Bone marrow (tissue), 2 donors: ENCODE results near the gene HMX2.

Experiments
- DNase-seq, 2 donors: peaks; one replicate each; lab custom pipeline; 2025; lab: John Stamatoyannopoulos, UW

Gene HMX2

DNA sequence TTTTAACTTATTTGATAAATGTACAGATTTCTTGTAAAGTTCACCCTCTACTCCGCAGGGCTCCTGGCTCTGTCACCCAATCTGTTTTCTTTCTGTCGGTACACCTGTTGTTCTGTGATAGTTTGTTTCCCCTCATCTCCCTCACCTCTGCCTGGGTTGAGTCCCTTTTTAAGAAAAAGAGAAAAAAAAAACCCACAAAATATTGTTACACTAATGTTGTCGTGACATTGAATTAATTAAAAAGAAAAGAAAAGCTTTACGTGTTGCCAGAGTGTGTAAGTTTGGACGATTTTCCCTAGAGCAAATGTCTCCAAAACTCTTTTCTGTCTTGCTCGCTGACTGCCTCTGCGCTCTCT is 8.8 kb upstream of the HMX2 start:
- no peak for DNase-seq

DNA sequence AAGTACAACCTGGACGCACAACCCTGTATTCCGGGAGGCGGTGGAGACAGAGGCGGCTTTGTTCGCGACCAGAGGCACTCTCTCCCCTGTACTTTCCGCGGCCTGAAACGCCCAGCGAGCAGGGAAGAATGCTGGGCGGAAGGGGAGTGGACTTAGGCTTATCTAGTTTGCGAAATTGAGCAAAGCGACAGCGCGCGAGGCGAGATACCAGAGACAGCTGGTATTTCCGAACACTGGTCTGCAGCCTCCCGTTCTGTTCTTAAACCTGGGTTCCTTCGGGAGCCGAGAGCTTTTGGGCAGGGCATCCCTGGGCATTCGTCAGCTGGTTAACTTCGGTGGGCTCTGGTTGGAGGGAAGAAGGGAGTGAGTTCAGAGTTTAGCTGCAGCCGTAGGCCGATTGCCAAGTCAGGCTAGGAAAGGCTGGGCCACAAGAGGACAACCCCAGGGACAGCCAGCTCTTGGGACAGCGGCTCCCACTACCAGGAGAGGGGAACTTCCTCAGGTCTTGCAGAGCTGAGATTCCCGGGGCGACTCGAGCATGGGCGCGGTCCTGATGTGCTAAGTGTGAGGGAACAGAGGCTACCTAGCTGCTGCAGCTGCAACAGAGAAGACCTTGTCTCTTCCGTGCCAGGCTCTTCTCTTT is 8.3 kb upstream of the HMX2 start:
- DNase-seq, result no peak

DNA sequence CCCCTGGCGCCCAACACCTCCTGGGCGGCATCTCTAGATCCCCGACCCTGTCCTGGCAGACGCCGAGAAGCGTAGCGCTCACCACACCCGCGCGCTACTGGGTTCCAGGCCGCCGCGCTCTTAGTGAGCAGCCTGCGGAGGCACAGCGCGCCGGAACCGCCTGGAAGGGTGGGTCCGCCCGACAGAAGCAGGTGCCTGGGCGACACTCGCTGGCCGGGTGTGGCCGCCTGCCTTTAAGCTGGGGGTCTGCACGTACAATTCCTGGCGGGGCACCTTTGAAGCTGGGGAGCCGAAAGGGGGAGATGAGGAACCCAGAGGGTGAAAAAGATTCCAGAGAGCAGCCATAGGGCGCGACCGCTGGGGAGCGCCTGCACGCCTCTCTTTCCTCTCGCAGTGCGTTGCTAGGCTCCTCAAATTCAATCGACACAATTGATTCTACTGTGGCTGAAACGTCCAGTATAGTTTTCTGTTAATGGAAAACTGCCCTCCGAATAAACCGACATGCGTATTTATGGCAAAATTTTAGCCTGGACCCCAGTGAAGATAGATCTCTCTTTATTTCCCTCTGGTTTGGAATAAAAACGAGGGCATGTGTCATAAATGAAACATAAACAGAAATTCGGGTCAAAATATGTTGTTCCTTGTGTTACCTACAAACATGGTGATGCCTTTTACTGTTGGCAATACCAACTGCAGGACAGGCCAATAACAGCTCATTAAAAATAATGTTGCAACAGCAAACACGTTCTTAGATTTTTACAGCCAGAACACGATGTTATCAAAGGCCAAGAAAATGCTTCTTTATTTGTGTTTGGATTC is 7.6 kb upstream of the HMX2 start:
- DNase-seq, result no peak

DNA sequence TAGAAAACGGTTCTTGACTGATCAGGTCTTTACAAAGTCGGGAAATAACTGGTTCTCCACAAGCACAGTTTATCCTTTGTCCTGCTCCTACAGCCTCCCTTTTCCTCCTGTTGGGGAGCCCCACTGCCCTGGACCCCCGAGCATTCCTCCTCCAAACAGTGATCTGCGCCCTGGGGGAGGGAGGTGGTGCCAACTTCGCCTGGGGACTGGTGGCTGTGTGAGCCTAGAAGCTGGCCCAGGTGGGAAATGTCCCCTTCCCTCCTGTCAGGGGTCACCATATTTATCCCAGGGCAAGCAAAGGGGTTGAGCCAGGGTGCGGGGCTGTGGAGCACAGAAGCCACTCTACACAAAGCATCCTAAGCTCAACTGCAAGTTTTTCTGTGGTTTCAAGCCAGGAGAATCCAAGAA is 6.9 kb upstream of the HMX2 start:
- DNase-seq, result no peak

DNA sequence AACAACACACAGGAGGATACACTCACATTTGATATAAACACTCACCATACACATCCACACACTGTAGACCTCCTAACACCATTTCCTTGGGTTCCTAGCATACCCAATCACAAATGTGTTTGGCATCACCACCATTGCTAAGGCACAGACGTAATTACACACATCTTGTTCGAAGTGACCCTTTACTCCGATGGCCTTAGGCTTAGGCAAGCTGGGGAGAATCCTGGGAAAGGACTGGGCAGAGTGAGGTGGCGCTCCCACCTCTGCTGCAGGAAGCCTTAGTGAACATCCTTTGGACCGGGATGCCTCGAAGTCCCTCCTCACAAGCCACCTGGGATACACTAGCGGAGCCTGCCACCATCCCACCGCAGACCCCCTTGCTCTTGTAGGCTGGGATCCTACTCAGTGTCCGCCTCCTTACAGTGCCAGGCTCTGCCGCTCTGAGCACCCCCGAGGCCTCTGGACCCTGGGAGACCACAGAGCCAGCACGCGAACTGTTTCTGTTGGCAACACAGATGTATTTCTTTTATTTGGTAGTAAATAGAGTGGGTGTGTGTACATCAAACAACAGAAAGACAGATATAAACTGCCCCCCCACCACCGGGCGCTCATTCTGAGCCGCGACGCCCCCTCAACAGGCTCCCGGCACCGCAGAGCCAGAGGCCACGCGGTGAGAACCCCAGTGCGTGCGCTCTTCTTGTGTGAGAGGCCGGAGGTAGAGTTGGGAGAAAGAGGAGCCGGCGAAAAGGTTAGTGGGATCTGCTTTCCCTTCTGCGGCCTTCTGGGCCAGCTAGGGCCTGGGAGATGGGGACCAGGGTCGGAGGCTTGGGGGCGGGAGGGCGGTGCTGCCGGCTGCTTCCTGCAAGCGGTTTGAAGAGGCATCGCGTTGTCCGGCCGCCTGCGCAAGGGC is 5.9 kb upstream of the HMX2 start:
- DNase-seq, result no peak

DNA sequence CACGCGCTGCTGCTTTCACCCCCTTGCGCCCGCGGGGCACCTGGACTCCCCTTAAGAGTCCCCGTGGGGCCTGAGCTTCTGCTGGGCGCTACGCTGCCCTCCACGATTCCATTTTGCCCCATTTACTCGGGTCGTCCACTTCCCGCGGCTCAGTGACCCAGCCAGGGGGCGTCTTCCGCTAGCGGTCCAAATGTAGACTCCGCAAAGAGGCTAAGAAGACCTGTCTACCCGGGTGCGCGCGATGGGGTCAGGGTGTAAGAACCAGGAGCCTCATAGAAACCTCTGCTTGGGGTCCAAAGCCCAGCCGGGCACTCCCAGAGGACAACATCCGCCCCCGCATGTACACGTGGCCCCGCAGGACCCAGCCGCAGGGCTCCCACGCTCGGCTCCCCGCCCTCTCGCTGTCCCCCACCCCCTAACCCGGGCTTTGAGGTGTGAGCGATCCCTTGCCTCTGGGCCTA is 5.2 kb upstream of the HMX2 start:
- DNase-seq, result no peak

DNA sequence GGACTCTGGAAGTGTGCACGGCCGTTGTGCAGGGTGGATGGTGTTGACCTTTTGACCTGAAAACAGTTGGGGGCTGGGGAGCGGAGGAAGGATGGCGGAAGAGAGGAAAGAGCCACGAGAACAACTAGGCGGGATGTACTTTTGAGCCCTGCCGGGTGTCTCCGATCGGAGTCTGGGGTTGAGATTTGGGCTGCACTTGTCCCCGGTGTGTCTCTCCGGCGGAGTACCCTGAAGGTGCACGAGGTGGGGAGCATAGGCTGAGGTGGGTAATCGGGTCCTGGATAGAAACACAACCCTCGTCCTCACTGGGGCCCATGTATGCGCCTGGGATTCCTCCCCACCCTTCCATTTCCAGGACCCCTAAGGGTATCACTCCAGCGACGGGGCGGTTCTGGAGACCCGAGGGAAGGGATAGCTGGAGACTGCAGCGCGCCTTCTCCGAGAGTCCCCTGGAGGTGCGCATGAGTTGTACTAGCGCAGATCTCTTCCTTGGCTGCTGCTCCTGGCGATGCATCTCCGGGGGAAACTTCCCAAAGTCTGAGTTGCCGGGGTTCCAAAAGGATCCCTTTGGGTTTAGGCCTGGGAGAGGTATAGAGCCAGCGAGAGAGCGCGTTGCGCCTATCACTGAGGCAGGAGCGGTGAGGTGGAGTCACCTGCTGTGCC is 4.6 kb upstream of the HMX2 start:
- no peak for DNase-seq

DNA sequence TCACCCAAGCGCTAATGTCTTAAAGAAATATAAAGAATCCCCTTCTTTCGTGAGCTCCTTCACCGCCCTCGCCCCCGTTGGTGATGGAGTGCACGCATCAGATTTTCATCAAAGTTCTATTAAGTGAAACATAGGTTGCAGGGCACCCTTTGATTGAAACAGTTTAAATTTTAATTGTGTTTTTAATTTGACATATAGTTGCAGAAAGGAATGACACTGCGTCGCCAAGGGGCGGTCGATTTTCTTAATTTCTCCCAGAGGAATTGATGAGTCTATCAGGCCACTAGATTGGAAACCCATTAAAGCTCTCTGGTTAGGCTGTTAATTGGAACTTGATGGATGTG is 4.1 kb upstream of the HMX2 start:
- DNase-seq, result no peak

DNA sequence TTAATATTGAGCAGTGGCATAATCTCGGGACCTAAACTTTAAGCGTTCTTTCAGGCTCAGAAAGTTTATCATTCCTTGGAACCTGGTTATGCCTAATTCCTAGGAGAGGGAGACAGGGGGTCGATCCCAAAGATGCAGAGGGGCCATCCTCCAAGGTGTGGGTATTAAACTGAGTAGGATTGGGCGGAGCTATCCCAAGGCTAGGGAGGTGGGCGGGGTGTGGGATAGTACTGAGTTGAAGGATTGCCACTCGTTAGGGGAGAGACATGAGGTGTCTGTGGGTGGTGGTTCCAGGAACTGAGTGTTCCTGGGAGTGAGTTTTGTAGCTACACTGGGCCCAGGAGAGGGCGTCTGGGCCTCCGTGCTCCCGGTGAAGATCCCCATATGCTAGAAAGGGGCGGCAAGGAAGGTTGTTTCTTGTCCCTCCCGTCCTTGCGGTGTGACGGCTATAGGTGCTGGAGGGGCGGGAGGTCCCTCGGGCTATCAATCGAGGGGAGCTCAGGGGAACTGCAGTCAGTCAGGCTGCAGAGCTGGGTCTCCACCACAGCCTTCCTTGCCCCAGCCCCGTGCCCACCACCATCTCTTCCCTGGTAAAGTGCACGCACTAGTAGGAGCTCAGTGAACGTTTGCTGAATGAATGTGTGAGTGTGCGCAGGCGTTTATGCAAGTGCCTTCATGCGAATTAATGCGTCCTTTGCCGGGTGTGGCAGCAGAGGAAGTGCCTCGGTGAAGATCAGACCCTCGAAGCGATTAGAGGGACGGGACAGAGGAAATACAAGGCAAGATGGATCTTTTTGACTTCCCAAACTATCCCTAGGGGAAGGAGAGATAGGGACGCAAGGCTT is 3.0 kb upstream of the HMX2 start:
- no peak for DNase-seq

DNA sequence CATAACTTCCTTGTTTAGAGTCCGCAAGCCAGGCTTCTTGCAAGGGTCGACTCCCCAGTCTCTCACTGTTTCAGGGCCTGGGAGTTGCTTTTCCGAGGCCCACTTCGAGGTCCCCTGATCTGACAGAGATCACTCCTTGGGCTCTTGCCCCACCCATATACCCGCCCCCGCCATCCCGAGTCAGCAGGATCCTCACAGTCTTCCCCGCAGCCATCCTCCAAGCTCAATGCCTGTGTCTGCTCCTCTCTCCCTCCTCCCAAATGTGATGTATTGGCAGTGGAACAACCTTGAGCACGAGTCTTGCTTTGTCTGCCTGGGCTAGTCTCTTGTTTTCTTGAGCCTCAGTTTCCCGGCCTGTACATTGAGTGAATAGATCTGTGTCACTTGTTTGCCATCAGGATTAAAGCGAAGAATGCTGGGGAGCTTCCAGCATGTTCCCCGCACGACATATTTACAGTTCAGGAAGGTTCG is 2.4 kb upstream of the HMX2 start:
- no peak for DNase-seq

DNA sequence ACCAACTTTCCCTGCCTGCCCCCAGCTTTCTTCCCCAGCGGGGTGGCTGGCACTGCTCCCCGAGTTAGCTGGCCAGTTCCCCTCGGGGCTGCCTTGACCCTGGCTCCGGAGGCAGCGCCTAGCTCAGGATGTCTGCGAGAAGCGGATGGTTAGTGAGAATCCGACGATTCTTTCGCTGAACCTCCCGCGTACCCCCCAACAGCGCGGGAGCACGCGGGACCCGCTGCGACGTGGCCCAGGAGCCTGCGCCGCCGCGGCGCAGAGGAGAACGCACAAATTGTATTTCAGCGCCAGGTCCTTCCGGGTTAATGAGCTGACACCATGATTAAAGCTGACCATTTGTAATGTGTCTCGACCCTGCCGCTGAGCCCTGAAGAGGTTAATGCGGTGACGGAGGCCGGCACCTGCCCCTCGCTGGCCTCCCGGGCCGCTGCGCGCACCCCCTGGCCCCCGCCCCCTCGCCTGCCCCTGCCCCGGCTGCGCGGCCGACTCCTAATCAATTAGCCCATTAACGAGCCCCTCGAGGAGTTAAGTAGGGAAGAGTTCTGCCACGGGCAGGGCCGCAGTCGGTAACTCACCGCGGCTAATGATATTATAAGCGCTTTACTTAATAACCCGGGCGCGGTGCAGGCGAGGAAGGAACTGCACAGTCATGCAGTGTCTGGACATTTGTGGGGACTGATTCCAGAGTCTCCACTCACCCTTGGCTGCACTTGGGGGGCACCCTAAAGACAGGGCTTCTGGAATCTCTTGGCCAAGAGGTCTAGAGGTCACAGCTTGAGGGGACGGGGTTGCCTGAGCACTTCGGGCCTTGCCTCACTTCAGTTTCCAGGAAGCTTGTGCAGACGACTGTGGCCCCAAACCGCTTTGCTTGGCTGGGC is 1.7 kb upstream of the HMX2 start:
- no peak for DNase-seq

DNA sequence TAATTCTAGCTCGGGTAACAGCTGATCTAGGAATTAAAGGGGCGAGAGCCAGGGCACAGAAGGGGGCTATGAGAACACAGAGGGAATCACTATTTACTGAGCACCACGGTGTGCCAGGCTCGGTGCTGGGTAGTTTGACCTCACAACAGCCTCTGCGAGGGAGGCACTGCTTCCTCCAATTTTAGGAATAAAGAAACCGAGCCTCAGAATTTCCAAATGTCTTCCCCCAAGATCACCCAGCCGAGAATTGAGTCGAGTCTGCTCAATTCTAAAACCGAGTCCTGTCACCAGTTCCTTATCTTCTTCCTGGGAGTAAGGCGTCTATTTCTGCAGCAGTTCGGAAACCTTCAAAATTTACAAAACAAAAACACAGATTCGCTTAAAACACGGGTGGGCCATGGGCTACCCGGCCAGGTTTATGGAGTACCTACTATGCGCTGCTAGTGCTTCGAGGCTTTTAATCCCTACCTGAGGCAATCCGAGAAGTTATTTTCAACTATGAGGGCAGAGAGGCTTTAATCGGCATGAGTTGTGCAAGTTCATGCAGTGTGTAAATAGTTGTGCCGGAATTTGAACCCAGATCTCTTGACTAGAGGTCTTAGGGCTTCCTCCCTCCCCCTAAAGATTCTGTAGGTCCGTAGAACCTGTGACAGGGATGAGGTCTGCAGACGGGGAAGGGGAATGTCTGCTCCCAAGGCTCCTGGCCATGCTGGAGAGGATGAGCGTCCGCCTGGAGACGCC is 872 bp upstream of the HMX2 start:
- DNase-seq, result no peak

DNA sequence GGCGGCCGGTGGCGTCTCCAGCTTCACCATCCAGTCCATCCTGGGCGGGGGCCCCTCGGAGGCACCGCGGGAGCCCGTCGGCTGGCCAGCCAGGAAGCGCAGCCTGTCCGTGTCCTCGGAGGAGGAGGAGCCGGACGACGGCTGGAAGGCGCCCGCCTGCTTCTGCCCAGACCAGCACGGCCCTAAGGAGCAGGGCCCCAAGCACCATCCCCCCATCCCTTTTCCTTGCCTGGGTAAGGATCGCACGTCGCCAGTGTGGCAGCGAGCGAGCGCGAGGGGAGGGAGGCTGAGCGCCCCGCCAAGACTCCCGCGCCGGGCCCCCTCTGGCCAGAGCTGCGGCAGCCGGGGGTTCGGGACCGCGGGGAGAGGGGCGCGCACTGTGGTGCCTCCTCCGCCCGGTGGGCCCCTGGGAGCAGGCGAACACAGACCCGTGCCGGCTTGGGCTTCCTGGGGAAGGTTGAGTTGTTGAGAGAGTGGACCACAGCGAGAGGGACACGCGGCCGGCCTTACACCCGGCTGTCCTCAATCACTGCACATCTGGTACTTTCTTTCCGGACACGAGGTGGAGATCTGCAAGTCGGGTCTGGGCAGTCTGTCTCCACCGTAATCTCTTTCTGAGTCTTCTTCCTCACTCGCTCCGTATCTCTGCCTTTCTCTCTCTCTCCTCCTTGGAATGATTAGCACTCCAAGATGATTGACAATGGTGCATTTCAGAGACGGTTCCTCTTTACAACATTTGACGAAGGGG is 652 bp downstream of the HMX2 start:
- no peak for DNase-seq

DNA sequence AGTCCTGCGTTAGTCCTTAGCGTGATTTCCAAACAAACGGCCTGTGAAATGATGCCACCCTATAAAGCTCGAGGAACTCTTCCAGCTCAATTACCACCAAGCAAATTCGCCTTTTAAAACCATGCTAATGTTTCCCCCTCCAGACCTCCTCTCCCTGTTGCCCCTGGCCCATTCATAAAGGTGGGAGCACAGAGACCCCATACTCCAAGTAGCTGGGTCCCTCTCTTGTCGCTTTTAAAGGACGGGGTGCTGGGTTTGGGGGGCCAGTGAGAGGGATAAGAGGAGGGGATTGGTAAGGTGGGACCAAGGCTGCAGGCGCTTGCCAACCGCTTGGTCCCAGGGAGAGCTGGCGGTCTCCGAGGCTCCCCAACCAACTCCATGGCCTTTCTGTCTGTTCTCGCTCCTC is 1.2 kb downstream of the HMX2 start:
- no peak for DNase-seq

DNA sequence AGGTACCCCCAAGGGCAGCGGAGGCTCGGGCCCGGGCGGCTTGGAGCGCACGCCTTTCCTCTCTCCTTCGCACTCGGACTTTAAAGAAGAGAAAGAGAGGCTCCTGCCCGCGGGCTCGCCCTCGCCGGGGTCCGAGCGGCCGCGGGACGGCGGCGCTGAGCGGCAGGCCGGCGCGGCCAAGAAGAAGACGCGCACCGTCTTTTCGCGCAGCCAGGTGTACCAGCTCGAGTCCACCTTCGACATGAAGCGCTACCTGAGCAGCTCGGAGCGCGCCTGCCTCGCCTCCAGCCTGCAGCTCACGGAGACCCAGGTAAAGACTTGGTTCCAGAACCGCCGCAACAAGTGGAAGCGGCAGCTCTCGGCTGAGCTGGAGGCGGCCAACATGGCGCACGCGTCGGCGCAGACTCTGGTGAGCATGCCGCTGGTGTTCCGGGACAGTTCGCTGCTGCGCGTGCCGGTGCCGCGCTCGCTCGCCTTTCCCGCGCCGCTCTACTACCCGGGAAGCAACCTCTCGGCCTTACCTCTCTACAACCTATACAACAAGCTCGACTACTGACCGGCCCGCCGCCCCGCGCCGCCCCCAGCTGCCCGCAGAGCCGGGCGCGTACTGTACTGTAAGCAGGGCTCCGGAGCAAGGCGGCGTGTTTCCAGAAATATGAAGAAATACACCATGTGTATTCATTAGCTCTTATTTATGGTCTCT is 1.8 kb downstream of the HMX2 start:
- no peak for DNase-seq

DNA sequence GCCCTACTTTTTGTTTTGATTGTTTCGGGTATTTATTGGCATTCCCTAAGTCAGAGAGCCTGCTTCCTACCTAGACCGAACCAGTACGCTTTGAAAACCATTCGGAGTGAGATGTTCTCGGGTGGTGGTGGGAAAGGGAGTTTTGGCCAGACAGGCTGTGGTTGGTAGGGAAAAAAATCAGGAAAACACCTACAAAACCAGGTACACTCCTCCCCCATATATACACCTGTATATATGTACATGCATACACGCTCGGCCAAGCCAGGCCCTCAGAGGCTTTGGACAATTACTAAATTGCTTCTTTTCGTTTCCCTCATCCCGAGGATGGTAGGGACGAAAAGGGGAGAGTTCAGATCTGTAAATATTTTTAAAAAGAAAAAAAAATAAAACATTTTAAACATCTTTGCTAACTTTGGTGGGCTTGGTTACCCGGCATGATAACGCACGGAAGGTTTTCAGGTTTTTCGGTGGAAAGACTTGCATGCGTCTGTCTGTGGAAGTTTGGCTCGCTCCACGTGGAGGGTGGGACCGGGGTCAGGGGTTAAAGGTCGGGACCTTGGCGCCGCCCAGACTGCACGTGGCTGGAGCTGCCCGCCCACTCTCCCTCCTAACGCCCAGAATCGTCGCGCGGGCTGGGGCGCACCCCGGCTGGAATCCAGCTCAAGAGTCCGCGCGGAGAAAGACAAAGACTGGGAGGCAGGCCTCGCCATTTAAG is 2.5 kb downstream of the HMX2 start:
- no peak for DNase-seq

DNA sequence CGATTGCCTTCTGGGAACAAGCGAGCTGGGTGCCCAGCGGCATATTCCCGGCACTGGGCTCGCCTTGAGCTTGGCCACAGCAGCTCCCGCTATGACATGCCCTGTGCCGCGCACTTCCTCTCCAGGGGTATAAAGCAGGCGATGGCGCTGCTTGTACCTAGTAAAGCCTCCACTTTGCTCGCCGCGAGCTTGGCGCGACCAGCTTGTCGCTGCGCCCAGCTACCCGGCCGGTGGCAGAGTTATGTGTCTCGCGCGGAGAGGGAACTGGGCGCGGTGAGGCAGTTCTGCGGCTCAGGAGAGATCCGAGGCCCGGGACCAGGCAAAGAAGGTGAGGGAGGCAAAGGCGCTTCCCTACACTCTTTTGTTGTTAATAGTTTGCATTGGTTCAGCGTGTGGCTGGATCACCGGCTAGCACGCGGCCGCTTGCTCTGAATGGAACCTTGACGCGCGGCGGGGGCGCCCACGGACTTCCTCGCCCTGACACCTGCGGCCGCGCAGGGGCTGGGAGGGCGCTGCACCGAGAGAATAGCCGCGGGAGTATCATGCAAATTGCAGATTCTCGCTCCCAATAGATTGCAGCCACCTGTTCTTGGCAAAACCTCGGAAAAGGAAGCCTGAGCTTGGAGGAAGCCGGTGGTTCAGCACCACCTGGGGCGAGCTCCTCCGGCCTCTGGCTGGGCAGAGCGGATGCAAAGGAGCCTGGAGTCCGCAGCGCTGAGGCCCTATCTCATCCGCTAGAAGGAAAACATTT is 3.2 kb downstream of the HMX2 start:
- DNase-seq, result no peak
